GM10266 (cell line): ENCODE results near the gene PAK4.

Source experiments
- DNase-seq: peaks from one replicate; pipeline ENCODE4 v3.0.0; 2012; ENCODE audit errors: extremely low spot score
- CTCF ChIP-seq: IDR thresholded peaks from 2 replicates; pipeline ENCODE4 v1.5.1; 2012; ENCODE audit warnings: mild to moderate bottlenecking, low read depth; ENCODE audit not compliant: control insufficient read depth, insufficient read depth; ENCODE audit errors: missing control alignments

PAK4 gene

GRCh38 chr19:39175564-39175963 lies 50.0 kb downstream of the PAK4 start:
- DNase-seq, result no peak
- no peak for TF ChIP-seq CTCF

GRCh38 chr19:39177110-39177699 lies 51.6 kb downstream of the PAK4 start:
- no peak for DNase-seq
- TF ChIP-seq CTCF, result no peak

- TF ChIP-seq CTCF, result no peak
- no peak for DNase-seq
These were observed 52.1 kb downstream of the PAK4 start for GRCh38 chr19:39177736-39178135.

GRCh38 chr19:39178296-39179006 lies 52.9 kb downstream of the PAK4 start:
- TF ChIP-seq CTCF, result no peak
- no peak for DNase-seq

GRCh38 chr19:39179754-39180153 lies 54.2 kb downstream of the PAK4 start:
- no peak for TF ChIP-seq CTCF

DNA sequence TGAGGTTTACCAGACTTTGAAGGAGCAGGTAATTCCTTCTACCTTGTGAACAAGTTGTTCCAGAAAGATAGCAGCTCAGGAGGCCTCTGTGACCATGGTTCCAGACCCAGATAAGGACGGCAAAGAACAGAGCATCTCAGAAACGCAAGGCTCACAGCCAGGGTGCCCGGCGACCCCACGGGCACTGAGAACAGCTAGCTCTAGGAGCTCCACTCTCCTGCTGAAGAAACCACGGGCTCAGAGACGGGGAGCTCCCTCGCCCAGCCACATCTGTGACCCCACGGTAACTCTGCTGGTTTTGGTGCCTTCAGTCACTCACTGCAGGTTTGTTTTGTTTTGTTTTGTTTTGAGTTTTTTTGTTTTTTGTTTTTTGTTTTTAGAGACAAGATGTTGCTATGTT lies 55.2 kb downstream of the PAK4 start:
- no peak for DNase-seq

More at GRCh38 chr19:39179754-39180153, 54.2 kb downstream of the PAK4 start:
- no peak for DNase-seq

More for the DNA sequence above, 55.2 kb downstream of the PAK4 start:
- TF ChIP-seq CTCF, result no peak
